ENCODE results near the gene TAGLN. TPM values are rescaled to one million over a fixed set of nuclear protein-coding genes. Genes with fewer than 3 reads are reported as not detected.
A peak's percentile ranks its signal among the peaks of the same experiment; 100 is the strongest.

TAGLN gene
- total and polyA plus RNA-seq, 2 donors (not counting 1 experiment from before 2014, with no cell fraction given), result 17.9 to 51.8 TPM

DNA sequence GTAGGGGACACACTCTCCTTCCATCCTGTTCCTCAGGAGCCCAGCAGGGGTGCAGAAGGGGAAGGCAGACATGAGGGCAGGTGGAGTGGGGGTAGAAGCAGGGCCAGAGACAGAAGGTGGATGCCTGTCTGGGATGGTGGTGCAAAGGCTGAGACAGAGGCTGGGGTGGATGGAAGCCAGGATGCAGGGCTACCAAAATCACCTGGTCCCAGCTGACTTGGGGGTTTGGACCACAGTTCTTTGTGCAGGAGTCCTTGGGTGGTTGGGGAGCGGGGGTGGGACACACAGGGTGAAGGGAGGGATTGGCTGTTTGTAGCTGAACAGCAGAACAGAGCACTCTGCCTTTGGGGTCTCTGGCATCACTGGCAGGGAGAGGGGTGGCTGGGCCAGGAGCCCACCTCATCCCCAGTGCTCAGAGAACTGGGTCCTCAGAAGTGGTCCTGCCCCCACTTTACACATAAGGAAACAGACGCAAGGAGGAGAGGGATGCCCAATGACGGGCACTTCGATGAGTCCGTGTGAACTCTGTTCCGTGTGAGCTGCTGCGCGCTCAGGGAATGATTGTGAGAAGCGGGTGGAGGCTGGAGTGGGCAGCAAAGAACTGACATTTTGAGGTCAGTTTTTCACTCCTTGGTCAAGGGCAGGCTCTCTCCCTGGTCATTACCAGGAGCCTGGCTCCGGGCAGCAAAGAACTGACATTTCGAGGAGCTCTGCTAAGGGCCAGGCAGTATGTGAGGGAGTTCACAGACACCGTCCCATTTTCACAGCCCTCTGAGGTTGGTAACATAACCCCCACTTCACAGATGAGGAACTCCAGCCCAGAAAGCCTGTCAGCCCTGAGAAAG is 1.9 kb downstream of the TAGLN start:
- H3K9ac ChIP-seq (ENCODE audit: low read length), result no peak overlapping the region
- no peak for ATAC-seq (ENCODE audit: low read depth)
- 99% methylated on average over 10 of the region's 12 CpGs for WGBS (ENCODE audit: insufficient coverage)
- peaks cover 0 to 65% of the 10 kb centered on the region in 2 experiments for H3K36me3 ChIP-seq (replicated peaks in 1 of 2; ENCODE audit: control extremely low read depth in 1 of 2, control insufficient read depth in 1 of 2, extremely low read depth in 1 of 2, insufficient read depth in 2 of 2, low read length in 1 of 2)
- peak overlapping the region in 1 of 2 donors; percentile 68 for H3K27ac ChIP-seq (ENCODE audit: low read length in 2 of 2)
- Mint-ChIP-seq H3K4me1 (peaks cover 30% of the 10 kb centered on the region), H3K27ac (peak overlapping the region; percentile 82), H3K9me3 (ENCODE audit: insufficient read depth) (no peaks in the 10 kb centered on the region), H3K27me3 (no peaks in the 10 kb centered on the region), H3K4me3 (no peak overlapping the region)
- H3K9me3 ChIP-seq (ENCODE audit: control extremely low read depth in 1 of 3, control insufficient read depth in 2 of 3, insufficient read depth in 1 of 3, low read length in 2 of 3), result no peaks in the 10 kb centered on the region
- ChIA-PET POLR2A (interaction anchor here (1.1 kb wide), 1 partner anchor 25 kb away, joined by 3 read pairs; no protein-coding TSS in a partner anchor), CTCF (interaction anchor here (0.8 kb wide), 1 partner anchor 73 kb away, joined by 3 read pairs; no protein-coding TSS in a partner anchor)
- DNase-seq, result no peak
- H4K20me1 ChIP-seq (ENCODE audit: control insufficient read depth, insufficient read depth, low read length, poor library complexity, severe bottlenecking), result peaks cover 11% of the 10 kb centered on the region
- H3K4me2 ChIP-seq (replicated peaks; ENCODE audit: low read depth, low read length, poor library complexity, severe bottlenecking), result peak overlapping the region; percentile 27
- H3K27me3 ChIP-seq (replicated peaks in 1 of 4; ENCODE audit: control extremely low read depth in 1 of 4, control insufficient read depth in 3 of 4, insufficient read depth in 4 of 4, low read length in 3 of 4), result no peaks in the 10 kb centered on the region
- peaks cover 15 to 36% of the 10 kb centered on the region in 2 donors for H3K4me1 ChIP-seq (ENCODE audit: control insufficient read depth in 2 of 2, insufficient read depth in 2 of 2, low read length in 2 of 2)
- intact Hi-C loops (cut with micrococcal nuclease), result no loop called here
- TF ChIP-seq, protein P1, sequence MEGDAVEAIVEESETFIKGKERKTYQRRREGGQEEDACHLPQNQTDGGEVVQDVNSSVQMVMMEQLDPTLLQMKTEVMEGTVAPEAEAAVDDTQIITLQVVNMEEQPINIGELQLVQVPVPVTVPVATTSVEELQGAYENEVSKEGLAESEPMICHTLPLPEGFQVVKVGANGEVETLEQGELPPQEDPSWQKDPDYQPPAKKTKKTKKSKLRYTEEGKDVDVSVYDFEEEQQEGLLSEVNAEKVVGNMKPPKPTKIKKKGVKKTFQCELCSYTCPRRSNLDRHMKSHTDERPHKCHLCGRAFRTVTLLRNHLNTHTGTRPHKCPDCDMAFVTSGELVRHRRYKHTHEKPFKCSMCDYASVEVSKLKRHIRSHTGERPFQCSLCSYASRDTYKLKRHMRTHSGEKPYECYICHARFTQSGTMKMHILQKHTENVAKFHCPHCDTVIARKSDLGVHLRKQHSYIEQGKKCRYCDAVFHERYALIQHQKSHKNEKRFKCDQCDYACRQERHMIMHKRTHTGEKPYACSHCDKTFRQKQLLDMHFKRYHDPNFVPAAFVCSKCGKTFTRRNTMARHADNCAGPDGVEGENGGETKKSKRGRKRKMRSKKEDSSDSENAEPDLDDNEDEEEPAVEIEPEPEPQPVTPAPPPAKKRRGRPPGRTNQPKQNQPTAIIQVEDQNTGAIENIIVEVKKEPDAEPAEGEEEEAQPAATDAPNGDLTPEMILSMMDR (IDR thresholded peaks at IDR 0.05), result no peak
- no peak for TF ChIP-seq EZH2 (IDR thresholded peaks at IDR 0.05; ENCODE audit: borderline replicate concordance, insufficient read depth, low read depth, low read length, poor library complexity, severe bottlenecking)
- no peak overlapping the region for H2AFZ ChIP-seq (ENCODE audit: insufficient read depth, low read depth, low read length, poor library complexity, severe bottlenecking)
- H3K79me2 ChIP-seq (ENCODE audit: control insufficient read depth, insufficient read depth, low read length), result no peaks in the 10 kb centered on the region
- H3K4me3 ChIP-seq (ENCODE audit: control extremely low read depth in 1 of 5, extremely low read depth in 1 of 5, insufficient read depth in 1 of 5, low read depth in 2 of 5, low read length in 4 of 5), result no peak overlapping the region

All from B cell (primary cell).